Heart right ventricle (tissue), 16 donors: ENCODE results near the gene GDNF. TPM values are rescaled to one million over a fixed set of nuclear protein-coding genes. Genes with fewer than 3 reads are reported as not detected.

Experiments used
- ATAC-seq, 8 donors: fragments of 200-7000 bp; cut with Tn5 transposase; one replicate each; pipeline ENCODE4 v1.9.1; 2020; ENCODE audit warnings: mild to moderate bottlenecking in 8 of 8, moderate library complexity in 8 of 8, moderate number of reproducible peaks in 1 of 8
- DNase-seq, 2 donors: peaks; one replicate each; pipeline ENCODE4 v3.0.0-alpha.2; 2020
- H3K27ac ChIP-seq, 10 donors: fragments of 200-600 bp; sonication (generic) in 2 of 10; one replicate each; pipeline versions ENCODE4 v1.5.0 to v1.8.0; 2020 to 2022; ENCODE audit warnings: mild to moderate bottlenecking in 3 of 10
- H3K27me3 ChIP-seq, 7 donors: fragments of 200-600 bp; one replicate each; pipeline ENCODE4 v1.8.0; 2021 to 2022; ENCODE audit warnings: mild to moderate bottlenecking in 2 of 7
- H3K36me3 ChIP-seq, 9 donors: fragments of 200-600 bp; sonication (generic) in 1 of 9; one replicate each; pipeline versions ENCODE4 v1.5.0 to v1.8.0; 2020 to 2022; ENCODE audit warnings: mild to moderate bottlenecking in 2 of 9
- H3K4me1 ChIP-seq, 9 donors: fragments of 200-600 bp; sonication (generic) in 1 of 9; one replicate each; pipeline versions ENCODE4 v1.5.0 to v1.8.0; 2020 to 2022; ENCODE audit warnings: mild to moderate bottlenecking in 4 of 9
- H3K4me3 ChIP-seq, 10 donors: fragments of 200-600 bp; sonication (generic) in 2 of 10; one replicate each; pipeline versions ENCODE4 v1.5.0 to v1.8.0; 2020 to 2022; ENCODE audit warnings: mild to moderate bottlenecking in 7 of 10, moderate library complexity in 2 of 10
- H3K9me3 ChIP-seq, 11 donors: fragments of 200-600 bp in 10 of 11; sonication (generic) in 2 of 11; one replicate each; pipeline versions ENCODE4 v1.5.0 to v1.8.0; 2013 to 2022; ENCODE audit warnings: mild to moderate bottlenecking in 2 of 11, control low read depth in 1 of 11, moderate library complexity in 1 of 11
- WGBS, 2 donors: extraction: QIAGEN DNeasy Blood & Tissue Kit; methylation state at CpG; one replicate each; pipeline ENCODE4 v1.1.7; 2013; ENCODE audit warnings: inconsistent platforms in 1 of 2; 5-methylcytosine and 5-hydroxymethylcytosine counted together
- intact Hi-C, 10 donors: fragments of 100-400 bp; cut with DNase I; formaldehyde crosslinking; loops; one replicate each; pipeline versions ENCODE4 v1.11.1 to v1.14.2; 2022
- polyA plus RNA-seq, 2 donors: library from polyadenylated mRNA; stranded (reverse); fragments of 200-250 nt; gene quantifications; one replicate each; pipeline ENCODE4 v1.2.3, GENCODE V29; 2013
- total RNA-seq, 10 donors: library from RNA; stranded (reverse); fragmentation: NEBNext Ultra II Directional in 3 of 10; extraction: Animal tissue kit (Norgen Biotek cat#: 25700) in 3 of 10; gene quantifications; one replicate each; pipeline versions ENCODE4 v1.2.1 to v1.2.4, GENCODE V29; 2021 to 2023
- TF ChIP-seq, protein P1 (sequence below), 9 donors: fragments of 200-600 bp; sonication (generic) in 2 of 9; IDR thresholded peaks; one replicate each; pipeline versions ENCODE4 v1.5.0 to v1.8.0; 2021 to 2022; ENCODE audit warnings: antibody characterized with exemption in 9 of 9, mild to moderate bottlenecking in 5 of 9, moderate library complexity in 1 of 9
- donor health status: Arrhythmogenic right ventricular cardiomyopathy.
- donor health status: ischemic (EF 13 %, LVEDD 7.1; RV severe dilation, severe dysfunction).
- donor health status: healthy with polysubstance abuse.
- donor health status: DM: no; HTN: yes; CAD: no.
- donor health status: DM: no; HTN: no; CAD: no.
- donor health status: ischemic (EF 25% LVEDD 6.9; RV normal size, moderate dysfunction).
- donor health status: ischemic (EF 25% LVEDD 5.7; RV mildly dilated, moderate dysfunction).
- donor health status: healthy.
- donor health status: DM: yes; HTN: yes; CAD: no.
- donor health status: Ischemic cardiomyopathy.
- donor health status: ischemic (EF 35%, LVEDD 5.7; RV mildly dilated, moderate dysfunction).
- donor health status: nonischemic (EF 11% LVEDD 7.7; RV severe dilation, severe dysfunction).
- donor health status: DM: yes; HTN: yes; CAD: no.
- donor health status: PGD.
- donor health status: ischemic (EF 29% LVEDD 5.4; RV normal size, mild dysfunction).
- donor health status: nonischemic (EF 23%, LVEDD 6.1; RV moderate dilation, normal function).

The GDNF gene
- total and polyA plus RNA-seq, 12 donors, result 0.04 to 0.94 (median 0.21) TPM; not detected in 3

DNA sequence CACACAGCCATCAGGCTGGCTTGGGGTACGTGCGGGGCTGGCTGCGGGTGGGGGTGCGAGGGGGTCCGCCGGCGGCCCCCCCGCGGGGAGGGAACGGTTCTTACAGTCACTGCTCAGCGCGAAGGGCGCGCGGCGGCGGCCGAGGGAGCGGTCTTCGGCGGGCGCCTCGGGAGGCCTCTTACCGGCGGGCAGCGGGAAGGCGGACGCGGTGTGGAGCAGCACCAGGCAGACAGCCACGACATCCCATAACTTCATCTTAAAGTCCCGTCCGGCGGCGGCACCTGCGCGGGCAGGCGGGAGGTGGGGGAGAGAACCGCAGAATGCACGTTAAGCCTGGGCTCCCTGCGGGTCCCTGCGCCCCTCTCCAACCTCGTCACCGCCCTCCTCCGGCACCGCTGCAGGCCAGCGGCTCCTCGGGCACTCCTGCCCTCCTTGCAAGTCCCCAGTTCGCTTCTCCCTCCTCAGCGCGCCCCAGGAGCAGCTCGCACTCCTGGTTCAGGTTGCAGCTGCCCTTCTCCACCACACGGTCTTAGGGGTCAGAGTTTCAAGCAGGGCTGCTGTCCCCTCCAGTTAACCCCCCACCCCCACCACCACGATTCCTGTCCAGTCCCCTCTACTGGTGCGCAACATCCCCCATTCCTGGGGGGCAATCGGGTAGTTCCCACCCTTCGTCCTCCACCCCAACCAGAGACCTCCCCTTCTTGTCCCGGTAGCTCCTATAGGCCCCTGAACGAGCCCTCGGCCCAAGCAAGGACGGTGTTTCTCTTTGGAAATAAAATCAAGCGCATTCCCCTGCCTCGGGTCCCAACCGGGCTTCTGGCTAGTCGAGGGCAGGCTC is 5.1 kb downstream of the GDNF start:
- DNase-seq (no peak), ATAC-seq (no peak)
- Histone ChIP-seq H3K4me1 (peaks cover 0 to 39% (median 34%) of the 10 kb centered on the region in 9 donors), H3K9me3 (no peaks in the 10 kb centered on the region), H3K36me3 (no peaks in the 10 kb centered on the region), H3K27me3 (peaks cover 17 to 96% (median 89%) of the 10 kb centered on the region in 7 donors), H3K4me3 (peak overlapping the region in 2 of 10 donors; percentile 2 to 8), H3K27ac (no peak overlapping the region)
- TF ChIP-seq, protein P1, sequence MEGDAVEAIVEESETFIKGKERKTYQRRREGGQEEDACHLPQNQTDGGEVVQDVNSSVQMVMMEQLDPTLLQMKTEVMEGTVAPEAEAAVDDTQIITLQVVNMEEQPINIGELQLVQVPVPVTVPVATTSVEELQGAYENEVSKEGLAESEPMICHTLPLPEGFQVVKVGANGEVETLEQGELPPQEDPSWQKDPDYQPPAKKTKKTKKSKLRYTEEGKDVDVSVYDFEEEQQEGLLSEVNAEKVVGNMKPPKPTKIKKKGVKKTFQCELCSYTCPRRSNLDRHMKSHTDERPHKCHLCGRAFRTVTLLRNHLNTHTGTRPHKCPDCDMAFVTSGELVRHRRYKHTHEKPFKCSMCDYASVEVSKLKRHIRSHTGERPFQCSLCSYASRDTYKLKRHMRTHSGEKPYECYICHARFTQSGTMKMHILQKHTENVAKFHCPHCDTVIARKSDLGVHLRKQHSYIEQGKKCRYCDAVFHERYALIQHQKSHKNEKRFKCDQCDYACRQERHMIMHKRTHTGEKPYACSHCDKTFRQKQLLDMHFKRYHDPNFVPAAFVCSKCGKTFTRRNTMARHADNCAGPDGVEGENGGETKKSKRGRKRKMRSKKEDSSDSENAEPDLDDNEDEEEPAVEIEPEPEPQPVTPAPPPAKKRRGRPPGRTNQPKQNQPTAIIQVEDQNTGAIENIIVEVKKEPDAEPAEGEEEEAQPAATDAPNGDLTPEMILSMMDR (IDR thresholded peaks at IDR 0.05), result no peak
- 20% methylated on average over 46 to 64 of the region's 64 CpGs for WGBS, 2 donors
- intact Hi-C loops, result loop anchor here in 4 of 10 donors (5.0 to 10.0 kb wide), 4 partner anchors 68 to 420 kb away; no protein-coding TSS in a partner anchor

DNA sequence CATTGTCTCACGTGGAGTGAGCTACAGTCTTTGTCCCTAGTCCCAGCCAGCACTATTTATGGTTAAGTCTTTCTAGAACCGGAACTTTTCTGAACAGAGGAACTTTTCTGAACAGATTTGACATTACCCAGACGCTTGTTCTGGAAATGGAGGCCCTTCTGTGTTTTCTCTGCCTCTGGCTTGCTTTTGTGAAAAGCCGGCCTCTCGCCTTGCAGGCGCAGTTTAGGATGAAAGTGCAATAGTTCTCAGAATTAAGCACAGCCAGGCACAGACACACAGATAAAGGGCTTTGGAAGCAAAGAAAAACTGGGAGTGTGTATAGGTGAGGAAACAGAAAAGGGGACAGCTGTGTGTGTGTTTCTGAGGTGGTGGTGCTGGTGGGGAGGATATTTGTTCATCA is 5.9 kb downstream of the GDNF start:
- intact Hi-C loops, result loop anchor here in 2 of 10 donors (10.0 kb wide), 2 partner anchors 161 to 419 kb away; no protein-coding TSS in a partner anchor
- Histone ChIP-seq H3K9me3 (no peaks in the 10 kb centered on the region), H3K27ac (no peak overlapping the region), H3K36me3 (no peaks in the 10 kb centered on the region), H3K4me1 (peaks cover 0 to 32% (median 28%) of the 10 kb centered on the region in 9 donors), H3K27me3 (peaks cover 9 to 93% (median 82%) of the 10 kb centered on the region in 7 donors), H3K4me3 (peak overlapping the region in 1 of 10 donors; percentile 2)
- ATAC-seq (no peak), DNase-seq (no peak)
- TF ChIP-seq, protein P1 (IDR thresholded peaks at IDR 0.05), result no peak
- 64 to 69% methylated on average over 6 of the region's 6 CpGs for WGBS, 2 donors

DNA sequence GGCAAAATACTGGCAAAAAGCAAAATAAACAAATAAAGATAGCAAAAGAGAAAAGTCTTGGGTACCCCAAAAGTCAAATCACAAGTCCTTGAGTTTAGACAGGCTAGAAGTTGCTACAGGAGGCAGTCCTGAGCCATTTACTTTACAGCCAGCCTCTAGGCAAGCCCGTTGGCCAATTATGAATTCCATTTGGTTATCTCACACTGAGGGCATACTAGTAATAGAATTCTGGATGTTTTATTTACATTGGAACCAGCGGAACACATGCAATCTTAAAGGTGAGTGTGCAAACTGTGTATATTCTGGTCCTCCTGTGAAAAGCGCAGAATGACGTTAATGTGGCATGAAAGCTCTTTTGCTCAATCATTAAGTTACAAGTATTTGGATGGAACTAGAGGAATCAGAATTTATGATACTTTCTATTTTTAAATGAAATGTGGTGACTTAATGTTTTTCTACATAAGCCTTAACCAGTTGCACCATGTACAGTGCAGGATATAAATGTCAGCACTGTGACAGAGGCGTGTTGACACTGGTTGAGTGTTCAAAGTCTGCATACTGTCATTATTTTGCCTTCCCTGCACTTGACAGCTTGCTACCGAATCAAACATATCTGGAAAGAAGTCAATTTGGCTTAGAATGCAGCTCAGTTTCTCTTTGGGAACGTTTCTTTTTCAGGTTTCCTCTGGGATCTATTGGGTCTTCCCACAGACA is 7.9 kb downstream of the GDNF start:
- Histone ChIP-seq H3K27ac (no peak overlapping the region), H3K9me3 (no peaks in the 10 kb centered on the region), H3K27me3 (peaks cover 7 to 73% (median 65%) of the 10 kb centered on the region in 7 donors), H3K36me3 (no peaks in the 10 kb centered on the region), H3K4me1 (peaks cover 0 to 13% (median 8%) of the 10 kb centered on the region in 9 donors), H3K4me3 (no peak overlapping the region)
- intact Hi-C loops, result loop anchor here in 2 of 10 donors (10.0 kb wide), 2 partner anchors 163 to 417 kb away; no protein-coding TSS in a partner anchor
- TF ChIP-seq, protein P1 (IDR thresholded peaks at IDR 0.05), result no peak
- 53 to 57% methylated on average over 7 of the region's 7 CpGs for WGBS, 2 donors
- DNase-seq (no peak), ATAC-seq (no peak)

DNA sequence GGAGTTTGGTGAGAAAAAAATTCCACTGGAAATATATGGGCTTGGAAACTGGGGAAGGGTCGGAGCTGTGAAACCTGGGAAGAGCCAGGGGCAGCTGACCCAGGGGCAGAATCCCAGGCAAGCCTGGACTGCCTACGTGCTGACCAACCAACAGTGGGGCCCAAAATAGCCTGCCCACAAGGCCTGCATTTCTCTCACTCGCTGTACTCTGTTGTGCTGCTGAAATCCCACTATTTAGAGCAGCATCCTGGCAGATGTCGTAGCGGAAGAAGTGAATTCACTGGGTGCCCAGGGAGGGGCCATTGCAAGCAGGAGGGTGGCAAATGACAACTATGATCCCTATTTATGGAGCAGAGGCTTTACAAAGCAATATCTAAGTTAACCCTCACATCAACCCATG is 9.5 kb downstream of the GDNF start:
- peaks cover 7 to 56% (median 51%) of the 10 kb centered on the region in 7 donors for H3K27me3 ChIP-seq
- no peak overlapping the region for H3K27ac ChIP-seq
- TF ChIP-seq, protein P1 (IDR thresholded peaks at IDR 0.05), result no peak
- DNase-seq (no peak), ATAC-seq (no peak)
- no peak overlapping the region for H3K4me3 ChIP-seq
- no peaks in the 10 kb centered on the region for H3K36me3 ChIP-seq
- H3K9me3 ChIP-seq, result no peaks in the 10 kb centered on the region
- intact Hi-C loops, result loop anchor here in 2 of 10 donors (10.0 kb wide), 2 partner anchors 164 to 416 kb away; no protein-coding TSS in a partner anchor
- WGBS, 2 donors, result 80 to 82% methylated on average over 5 of the region's 5 CpGs
- H3K4me1 ChIP-seq, result peaks cover 0 to 5% (median 0%) of the 10 kb centered on the region in 9 donors
